Superior temporal gyrus (tissue), 1 donor: Measurements from ENCODE around the gene FASTKD3.
"Not testable (repeated sequence)": the region's sequence is repeated elsewhere in the genome, so short reads cannot be mapped to it uniquely, and the experiment has no call there.

Experiments used
- DNase-seq: peaks from one replicate; pipeline ENCODE4 v3.0.0-alpha.2; 2016; ENCODE audit errors: extremely low spot score

FASTKD3 gene, protein sequence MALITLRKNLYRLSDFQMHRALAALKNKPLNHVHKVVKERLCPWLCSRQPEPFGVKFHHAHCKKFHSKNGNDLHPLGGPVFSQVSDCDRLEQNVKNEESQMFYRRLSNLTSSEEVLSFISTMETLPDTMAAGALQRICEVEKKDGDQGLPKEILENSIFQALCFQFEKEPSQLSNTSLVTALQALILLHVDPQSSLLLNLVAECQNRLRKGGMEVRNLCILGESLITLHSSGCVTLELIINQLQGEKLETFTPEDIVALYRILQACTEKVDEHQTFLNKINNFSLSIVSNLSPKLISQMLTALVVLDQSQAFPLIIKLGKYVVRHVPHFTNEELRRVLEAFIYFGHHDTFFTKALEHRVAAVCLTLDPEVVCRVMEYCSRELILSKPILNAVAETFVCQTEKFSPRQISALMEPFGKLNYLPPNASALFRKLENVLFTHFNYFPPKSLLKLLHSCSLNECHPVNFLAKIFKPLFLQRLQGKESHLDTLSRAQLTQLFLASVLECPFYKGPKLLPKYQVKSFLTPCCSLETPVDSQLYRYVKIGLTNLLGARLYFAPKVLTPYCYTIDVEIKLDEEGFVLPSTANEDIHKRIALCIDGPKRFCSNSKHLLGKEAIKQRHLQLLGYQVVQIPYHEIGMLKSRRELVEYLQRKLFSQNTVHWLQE

DNA sequence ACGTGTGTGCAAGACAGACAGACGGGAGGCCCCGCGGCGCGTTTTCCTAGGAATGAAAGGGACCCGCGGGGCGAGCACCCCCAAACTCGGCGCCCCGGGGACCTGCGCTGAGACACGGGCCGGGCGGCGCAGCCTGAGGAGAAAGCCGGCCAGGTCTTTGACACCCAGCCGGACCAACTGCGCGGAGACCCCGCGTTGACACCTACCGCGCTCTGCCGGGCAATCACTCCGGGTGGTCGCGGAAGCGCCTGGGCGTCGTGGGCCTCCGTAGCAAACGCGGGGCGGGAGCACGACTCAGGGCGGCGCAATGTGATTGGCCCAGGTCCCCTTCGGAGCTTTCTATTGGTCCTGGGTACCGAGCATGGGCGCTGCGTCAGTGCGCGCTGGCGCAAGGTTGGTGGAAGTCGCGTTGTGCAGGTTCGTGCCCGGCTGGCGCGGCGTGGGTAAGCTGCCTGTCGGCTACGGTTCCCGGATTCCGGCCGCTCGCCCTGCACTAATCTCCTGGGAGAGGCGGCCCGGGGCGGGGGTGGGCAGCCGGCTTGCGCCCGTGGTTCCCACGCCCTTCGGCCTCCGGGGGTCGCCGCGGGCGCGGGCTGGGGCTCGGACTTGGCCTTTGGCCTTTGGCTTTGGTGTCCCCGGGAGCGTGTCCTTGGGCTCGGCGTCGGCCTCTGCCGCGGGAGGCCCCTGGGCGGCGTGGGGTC, at the start of gene FASTKD3, which contains the start of gene MTRR:
Gene FASTKD3 (minus strand): TSS at position 259 of the 701 bp plus-strand sequence. CDS start 948 bp downstream, outside the sequence.
Gene MTRR (plus strand): TSS at position 376 of the 701 bp plus-strand sequence. CDS start 1,647 bp downstream, outside the sequence.
- DNase-seq, result peak; percentile 96

DNA sequence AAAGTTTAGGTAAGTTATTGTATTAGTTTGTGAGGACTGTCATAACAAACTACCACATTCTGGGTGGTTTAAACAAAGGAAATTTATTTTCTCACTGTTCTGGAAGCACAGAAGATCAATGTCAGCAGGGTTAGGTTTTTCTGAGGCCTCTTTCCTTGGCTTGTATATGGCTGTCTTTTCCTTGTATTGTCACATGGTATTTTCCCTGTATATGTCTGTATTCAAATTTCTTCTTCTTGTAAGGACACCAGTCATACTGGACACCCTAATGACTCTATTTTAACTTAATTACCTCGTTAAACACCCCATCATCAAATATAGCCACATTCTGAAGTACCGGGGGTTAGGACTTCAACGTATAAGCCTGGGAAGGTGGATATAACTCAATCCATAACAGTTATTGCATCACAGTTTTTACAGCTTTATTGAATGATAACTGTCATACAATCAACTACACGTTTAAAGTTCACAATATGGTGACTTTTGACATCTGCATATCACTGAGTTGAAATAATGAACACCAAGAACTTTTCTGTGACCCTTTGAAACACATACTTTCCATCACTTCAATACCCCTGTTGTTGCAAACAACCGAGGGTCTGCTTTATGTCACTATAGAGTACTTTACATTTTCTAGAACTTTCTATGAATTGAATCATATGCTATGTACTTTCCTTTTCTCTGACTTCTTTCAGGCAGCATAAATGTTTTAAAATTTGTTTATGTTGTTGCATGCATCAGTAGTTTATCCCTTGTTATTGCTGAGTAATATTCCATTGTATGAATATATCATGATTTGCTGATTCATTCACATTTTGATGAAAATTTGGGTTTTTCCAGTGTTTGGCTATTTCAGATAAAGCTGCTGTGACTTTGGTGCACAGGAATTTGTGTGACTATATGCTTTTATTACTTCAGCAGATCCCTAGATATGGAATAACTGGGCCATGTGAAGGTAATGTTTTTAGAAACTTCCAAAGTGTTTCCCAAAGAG, 48.6 kb upstream of the FASTKD3 start:
- DNase-seq, result no peak

DNA sequence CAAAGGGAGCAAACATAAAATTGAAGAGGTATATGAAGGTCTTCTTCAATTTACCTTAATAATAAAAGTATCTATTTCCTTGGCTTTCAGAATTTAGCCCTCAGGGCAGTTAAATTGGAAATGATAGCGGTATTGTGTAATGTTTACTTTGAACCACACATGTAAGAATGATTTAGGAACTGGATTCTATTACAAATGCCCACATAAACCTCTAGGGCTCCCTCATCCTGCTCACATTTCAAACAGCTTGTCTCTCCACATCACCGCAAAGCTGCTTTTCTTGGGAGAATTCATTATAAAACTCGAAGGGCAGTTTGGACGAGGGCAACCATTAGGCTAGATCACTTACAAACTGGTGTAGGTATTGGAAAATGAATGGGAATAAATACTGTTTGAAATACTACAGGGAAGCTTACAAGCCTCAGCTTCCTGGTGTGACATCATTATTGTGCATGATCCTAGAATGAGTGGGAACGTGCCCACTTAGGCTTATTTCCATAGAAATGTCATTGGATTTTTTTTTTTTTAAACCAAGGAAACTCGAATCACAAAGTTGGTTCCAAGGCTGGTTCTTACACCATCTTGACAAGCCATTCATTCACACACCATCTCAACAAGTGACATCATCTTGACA, 47.5 kb upstream of the FASTKD3 start:
- no peak for DNase-seq

DNA sequence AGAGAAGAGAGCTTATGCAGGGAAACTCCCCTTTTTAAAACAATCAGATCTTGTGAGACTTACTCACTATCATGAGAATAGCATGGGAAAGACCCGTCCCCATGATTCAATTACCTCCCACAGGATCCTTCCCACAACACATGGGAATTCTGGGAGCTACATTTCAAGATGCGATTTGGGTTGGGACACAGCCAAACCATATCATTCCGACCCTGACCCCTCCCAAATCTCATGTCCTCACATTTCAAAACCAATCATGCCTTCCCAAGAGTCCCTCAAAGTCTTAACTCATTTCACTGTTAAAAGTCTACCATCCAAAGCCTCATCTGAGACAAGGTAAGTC, 42.6 kb upstream of the FASTKD3 start:
- DNase-seq, result not testable (repeated sequence)

DNA sequence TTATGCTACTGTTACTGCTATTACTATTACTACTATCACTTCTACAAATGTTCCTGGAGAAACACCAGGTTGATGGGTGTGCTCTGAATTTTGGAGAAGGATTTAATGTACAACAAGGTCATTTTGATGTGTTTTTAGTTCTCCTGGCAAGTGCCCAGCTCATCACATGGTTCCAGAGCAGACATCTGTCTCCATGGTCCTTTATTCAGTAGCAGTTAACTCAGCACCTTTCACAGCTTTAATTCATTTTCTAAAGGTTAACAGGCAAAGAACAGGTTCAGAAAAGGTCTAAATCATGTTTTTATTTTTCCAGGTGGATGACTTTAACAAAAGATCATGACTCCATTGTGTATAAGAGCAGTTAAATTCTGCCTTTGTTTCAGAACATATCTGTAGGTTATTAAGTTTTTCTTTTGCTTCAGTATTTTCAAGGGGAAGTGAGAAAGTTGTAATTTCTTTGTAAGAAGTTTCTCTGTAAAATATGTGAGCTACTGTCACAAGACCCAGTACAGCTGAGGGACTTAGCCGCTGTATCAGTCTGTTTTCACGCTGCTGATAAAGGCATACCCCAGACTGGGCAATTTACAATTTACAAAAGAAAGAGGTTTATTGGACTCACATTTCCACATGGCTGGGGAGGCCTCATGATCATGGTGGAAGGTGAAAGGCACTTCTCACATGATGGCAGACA, 42.1 kb upstream of the FASTKD3 start:
- DNase-seq, result no peak

DNA sequence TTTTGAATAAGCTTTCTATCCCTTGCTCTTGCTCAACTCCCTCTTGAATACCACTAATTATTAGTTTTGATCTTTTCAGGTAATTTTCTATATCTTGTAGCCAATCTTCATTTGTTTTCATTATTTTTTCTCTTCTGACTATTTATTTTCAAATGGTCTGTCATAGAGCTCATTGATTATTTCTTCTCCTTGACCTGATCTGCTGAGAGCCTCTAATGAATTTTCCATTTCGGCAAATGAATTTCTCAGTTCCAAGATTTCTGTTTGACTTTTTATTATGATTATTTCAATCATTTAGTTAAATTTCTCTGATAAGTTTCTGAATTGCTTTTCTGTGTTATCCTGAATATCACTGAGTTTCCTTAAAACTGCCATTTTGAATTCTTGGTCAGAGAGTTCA, 39.5 kb upstream of the FASTKD3 start:
- no peak for DNase-seq

DNA sequence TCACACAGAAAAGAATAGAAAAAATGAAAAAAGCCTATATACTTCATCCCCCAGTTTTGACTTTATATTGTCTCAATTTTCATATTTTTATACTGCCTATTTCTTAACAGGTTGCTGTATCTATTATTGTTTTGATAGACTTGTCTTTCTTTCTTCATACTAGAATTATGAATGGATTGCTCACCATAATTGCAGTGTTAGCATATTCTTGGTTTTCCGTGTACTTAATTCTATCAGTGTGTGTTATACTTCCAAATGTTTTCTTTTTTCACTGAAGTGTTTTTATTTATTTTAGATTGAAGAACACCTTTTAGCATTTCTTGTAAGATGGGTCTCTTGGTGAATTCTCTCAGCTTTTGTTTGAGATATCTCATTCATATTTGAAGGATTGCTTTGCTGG, 38.8 kb upstream of the FASTKD3 start:
- DNase-seq, result no peak

DNA sequence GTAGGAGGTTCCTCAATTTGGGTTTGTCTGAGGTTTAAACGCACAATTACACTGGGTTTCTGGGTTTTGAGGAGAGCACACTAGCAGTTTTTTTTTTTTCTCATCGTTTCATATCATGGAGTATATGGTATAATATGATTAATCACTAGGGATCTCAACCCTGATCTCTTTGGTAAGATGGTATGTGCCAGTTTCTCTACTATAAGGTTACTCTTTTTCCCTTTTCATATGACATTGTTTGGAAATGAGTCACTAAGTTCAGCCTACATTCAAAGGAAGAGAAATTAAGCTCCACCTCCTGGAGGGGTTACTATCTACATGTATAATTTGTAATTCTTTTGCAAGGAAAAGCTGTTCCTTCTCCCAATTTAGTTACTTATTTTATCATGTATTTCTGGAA, 35.3 kb upstream of the FASTKD3 start:
- DNase-seq, result no peak

DNA sequence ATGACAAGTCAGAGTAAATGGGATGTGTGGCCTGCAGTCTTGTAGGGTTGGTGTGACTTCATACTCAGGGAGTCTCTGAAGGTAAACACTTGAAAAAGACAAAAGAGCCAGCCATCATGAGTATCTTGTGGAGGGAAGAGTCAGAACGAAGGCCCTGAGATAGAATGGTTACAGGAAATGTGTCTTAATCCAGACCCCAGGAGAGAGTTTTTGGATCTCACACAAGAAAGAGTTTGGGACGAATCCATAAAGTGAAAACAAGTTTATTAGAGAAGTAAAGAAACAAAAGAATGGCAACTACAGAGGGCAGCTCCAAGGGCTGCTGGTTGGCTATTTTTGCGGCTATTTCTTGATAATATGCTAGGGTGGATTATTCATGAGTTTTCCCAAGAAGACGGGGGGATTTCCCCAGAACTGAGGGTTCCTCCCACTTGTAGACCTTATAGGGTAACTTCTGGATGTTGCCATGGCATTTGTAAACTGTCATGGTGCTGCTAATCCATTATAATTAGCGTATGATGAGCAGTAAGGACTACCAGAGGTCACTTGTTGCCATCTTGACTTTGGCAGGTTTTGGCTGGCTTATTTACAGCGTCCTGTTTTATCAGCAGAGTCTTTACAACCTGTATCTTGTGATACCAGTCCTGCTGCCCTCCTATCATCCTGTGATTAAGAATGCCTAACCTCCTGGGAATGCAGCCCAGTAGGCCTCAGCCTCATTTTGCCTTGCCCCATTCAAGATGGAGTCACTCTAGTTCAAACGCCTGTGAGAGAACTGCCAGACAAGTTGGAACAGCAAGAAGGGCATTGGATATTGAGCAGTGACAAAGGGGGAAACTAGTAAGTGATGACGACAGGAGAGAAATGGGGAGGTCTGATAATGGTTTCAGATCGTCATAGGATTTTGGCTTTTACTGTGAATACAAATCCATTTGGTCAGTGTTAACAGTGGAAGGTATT, 34.1 kb upstream of the FASTKD3 start:
- no peak for DNase-seq

DNA sequence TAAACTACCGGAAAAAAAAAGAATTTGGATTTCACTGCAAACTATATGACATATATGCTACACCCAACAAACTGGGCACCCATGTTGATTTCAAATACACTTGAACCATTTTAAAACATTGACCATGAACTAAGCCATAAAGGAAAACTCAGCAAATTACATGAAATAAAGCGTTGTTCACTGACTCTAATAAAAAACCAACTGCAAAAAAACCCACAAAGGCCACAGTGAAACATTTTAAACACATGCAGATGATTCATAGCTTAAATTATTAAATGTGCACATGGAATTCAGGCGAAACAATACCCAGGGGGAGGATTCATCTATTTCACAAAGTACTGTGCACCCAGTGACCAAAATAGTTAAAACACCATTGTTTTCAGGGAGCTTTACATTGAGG, 33.4 kb upstream of the FASTKD3 start:
- DNase-seq, result no peak

DNA sequence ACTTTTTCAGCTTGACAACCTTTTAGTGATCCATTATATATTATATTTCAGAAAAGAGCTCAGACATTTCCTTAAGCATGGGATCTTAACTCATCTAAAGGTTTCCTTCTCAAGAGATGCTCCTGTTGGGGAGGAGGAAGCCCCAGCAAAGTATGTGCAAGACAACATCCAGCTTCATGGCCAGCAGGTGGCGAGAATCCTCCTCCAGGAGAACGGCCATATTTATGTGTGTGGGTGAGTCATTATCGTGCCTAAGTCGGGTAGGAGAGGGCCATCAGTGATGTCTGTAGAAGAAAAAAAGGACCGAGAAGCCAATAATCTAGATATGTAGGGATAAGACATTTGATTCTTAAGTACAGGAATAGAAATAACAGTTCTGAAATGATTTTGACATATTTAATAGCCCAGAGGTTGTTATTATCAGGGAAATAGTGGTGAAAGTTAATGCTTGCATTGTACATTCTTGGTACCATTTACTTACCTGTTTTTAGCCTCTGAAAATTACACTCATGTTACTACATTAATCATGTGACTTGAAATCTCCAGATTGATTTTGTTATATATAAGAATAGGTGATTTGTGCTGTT, 28.3 kb upstream of the FASTKD3 start:
- DNase-seq, result no peak

DNA sequence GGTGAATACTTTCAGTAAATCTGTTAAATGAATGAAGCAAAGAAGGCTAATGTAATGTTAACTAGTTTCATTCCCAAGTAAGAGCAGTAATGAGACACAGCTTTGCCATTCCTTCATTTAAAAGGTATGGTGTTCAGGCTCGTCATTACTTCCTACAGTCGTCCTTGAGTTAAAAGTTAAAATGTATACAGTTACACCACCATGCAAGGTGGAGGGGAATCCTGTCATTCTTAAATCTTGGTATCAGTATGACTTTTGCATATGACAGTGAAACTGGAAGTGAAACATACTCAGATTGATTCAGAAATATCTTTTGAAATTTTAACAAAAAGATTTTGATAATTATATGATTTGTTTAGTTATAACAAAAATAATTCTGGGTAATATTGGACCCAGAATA, 26.0 kb upstream of the FASTKD3 start:
- no peak for DNase-seq

DNA sequence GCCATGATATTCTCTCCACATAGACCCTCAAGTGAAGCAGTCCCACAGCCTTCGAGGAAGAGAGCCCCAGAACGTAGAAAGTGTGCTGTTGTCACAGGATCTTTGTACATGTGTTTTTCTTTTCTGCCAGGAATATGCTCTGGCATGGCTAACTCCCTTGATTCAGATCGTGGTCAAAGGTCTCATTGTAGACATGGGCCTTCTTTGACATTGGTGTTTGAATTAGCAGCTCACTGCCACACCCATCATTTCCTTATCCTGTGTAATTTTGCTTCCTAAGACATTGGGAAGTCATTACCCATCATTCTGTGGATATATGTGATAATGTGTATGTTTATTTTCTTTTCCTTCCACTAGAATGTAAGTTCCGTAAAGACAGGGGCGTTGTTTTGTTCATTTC, 25.6 kb upstream of the FASTKD3 start:
- DNase-seq, result no peak

DNA sequence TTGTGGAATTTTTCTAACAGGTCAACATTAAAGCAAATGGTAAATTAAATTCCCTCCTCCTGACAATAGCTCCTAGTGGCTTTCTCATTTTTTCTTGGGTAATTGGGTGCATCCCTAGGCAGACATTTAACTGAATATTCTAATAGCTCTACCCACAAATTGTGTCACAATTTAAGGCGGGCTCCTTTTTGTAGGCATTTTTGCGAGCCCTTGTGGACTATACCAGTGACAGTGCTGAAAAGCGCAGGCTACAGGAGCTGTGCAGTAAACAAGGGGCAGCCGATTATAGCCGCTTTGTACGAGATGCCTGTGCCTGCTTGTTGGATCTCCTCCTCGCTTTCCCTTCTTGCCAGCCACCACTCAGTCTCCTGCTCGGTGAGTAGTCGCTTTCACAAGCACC, 20.1 kb upstream of the FASTKD3 start:
- no peak for DNase-seq

DNA sequence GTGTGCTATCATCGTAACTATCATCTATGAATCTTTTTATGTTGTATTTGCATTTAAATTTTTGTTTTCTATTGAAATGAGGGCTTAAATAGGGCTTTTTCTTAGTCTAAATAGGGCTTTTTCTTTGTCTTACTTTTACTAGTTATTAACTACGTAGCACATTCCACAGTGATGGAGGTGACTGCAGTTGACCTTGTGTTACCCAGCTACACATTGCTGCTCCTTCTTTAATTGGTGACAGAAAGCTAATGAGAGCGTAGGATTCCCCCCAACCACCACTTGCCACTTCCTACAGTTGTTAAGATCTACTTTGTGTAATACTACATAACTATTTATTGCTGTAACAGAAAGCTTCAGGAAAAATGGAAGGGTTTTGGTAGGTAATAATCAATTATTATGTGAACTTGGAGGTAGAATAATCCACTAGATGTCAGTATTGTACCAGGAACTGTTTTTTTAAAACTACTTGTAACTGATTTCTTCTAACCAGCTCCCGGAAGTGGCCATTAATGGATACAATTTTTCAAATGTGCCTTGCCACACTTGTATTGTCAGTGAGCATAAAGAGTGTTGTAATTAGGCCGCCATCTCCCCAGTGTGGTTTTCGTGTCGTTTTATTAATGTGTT, 18.1 kb upstream of the FASTKD3 start:
- peak; percentile 90 for DNase-seq

DNA sequence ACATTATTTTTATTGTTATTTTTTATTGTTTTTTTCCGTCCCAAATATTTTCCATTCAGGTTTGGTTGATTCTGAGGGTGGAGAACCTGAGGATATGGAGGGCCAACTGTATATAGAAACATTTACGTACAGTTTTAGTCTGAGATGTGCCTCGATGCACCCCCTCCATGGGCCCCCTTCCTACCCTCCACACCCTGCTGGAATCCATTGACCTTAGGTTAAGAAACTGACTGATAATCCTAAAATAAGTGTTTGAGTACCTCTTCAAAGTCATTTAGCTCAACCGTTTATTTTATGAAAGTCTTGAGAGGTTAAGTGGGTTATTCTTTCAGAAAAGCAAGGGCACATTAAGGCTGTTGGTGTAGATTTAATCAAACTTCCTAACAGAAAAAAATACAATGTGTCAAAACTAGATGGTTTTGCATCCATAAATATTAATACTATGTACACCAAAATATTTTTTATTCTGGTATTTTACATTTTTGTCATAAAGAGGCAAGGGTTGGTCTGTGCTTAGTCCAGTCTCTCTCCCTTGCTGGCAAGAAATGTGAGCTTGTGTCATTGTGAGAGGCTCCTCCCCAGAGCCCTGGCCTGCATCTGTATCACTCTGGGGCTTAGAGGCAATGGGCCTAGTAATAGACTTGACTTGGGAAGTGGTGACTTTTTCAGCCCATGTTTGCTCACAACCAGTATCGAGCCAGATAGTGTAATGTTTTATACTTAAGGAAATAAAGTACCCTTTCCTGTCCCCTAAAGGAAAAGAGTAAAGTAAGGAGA, 15.8 kb upstream of the FASTKD3 start:
- peak; percentile 82 for DNase-seq

DNA sequence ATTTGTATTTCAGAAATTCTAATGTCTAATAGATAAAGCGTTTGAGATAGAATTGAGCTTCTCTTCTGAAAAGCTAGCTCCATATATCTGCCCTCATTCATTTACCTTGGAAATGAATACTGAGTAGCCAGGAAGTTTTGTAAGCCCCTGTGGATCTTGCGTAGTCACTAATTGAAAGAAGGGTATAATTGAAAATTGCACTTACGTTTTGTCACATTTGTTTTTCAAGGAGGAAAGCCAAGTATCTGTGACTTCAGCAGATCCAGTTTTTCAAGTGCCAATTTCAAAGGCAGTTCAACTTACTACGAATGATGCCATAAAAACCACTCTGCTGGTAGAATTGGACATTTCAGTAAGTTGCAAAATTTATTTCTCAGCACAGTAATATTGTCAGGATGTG, 14.1 kb upstream of the FASTKD3 start:
- no peak for DNase-seq

DNA sequence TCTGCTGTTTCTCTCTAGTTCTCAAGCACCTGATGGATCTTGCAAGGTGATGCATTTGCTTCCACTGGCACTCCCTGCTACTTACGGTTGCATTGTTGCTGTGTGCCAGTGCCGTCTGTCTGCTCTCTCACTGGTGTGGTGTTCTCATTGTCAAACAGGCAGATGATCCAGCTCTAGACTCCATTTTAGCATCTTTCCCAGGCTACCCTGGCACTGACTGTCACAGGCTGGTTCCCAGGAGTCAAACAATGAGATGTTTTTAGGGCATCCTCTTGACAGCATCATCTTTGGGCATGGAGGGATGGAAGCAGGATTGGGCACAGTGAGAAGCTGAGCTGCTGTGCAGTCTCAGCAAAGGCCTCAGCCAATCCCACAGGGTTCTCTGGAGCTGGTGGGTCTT, 13.0 kb upstream of the FASTKD3 start:
- peak; percentile 86 for DNase-seq
